SIG-M5 treated with dmso at 0.1 percent for 504 hours (cell line): ENCODE results near the gene CLOCK.

Source experiments
- DNase-seq: peaks from one replicate; lab custom pipeline; 2025; ENCODE audit not compliant: unreplicated experiment; lab: John Stamatoyannopoulos, UW

CLOCK gene

DNA sequence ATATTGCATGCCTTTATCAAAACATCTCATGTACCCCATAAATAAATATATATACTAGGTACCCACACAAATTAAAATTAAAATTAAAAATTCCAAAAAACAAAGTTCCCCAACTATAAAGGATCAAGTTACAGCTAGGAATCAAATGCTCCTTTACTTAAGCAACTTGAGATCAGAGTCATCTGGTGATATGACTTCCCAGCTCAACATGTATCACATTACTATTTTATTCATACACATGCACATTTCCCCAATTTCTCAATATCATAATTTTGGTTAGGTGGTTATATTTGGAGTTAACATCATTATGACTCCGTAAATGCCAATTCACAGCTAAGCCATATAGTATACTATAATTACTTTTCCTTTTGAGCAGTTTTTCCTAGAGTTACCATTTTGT is 60.9 kb downstream of the CLOCK start:
- DNase-seq: no peak

DNA sequence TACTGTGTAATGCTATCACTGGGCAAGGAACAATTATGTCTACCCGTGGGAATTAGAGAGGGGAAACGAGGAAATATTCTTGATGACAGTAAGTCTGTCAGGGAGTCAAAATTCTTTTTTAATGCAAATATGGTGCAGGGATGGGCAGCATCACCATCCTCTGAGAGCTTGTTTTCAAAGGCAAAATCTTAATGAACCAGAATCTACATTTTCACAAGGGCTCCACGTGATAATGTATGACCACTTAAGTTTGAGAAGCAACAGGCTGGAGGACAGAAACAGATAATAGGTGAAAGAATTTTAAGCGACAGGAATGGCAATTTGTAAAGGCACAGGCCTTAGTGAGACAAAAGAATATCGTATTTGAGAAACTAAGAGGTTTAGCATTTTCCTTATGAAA is 63.4 kb downstream of the CLOCK start:
- no peak for DNase-seq

DNA sequence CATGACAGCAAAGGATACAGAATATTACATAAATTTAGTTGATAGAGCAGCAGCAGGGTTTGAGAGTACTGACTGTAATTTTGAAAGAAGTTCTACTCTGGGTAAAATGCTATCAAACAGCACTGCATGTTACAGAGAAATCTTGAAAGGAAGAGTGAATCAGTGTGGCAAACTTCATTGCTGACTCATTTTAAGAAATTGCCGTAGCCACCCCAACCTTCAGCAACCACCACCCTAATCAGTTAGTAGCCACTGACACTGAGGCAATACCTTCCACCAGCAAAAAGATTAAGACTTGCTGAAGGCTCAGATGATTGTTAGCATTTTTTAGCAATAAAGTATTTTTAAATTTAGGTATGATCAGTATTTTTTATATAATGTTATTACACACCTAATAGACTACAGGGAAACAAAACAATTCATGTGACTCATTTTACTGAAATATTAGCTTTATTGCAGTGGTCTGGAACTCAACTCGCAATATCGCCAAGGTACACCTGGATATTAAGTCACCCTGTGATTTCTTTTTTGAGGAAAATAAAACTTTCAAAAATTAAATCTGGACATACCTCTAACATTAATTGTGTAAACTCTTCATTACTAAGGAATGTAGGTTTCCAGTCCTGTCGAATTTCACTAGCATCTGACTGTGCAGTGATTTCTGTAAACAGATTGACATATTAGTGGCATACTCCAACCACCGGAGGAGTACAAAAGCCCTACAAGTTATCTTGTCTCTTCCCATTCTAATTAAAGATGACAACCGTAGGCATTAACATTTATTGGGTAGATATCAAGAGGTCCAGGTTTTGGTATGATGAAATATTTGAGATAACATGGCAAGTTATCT is 71.1 kb downstream of the CLOCK start:
- no peak for DNase-seq

DNA sequence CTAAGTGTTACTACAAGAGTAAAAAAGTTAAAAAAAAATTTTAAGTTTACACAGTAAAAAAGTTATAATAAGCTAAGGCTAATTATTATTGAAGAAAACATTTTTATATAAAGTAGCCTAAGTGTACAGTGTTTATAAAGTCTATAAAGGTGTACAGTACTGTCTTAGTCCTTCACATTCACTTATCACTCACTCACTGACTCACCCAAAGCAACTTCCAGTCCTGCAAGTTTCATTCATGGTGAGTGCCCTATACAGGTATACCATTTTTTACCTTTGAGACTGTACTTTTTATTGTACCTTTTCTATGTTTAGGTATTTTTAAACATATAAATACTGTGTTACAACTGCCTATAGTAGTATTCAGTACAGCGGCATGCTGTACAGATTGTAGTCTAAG is 76.7 kb downstream of the CLOCK start:
- DNase-seq: no peak

DNA sequence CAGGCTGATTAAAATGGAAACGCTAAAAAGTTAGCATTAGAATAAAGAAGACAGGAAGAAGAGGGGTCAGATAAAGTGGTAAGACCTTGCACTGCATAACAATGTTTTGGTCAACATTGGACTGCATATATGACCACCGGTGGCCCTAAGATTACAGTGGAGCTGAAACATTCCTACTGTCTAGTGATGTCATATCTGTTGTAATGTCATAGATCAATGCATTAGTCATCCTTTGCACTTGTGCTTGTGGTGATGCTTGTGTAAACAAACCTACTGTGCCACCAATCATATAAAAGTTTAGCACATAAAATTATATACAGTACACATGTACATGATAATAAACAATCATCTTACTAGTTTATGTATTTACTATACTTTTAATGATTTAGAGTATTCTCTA is 78.0 kb downstream of the CLOCK start:
- DNase-seq: no peak

DNA sequence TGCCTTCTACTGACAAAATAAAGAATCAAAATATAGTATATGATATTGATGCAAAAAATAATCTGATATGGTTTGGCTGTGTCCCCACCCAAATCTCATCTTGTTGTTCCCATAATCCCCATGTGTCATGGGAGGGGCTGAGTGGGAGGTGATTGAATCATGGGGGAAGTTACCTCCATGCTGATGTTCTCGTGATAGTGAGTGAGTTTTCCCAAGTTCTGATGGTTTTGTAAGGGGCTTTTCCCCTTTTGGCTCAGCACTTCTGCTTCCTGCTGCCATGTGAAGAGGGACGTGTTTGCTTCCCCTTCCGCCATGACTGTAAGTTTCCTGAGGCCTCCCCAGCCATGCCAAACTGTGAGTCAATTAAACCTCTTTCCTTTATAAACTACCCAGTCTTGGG is 80.7 kb downstream of the CLOCK start:
- no peak for DNase-seq

DNA sequence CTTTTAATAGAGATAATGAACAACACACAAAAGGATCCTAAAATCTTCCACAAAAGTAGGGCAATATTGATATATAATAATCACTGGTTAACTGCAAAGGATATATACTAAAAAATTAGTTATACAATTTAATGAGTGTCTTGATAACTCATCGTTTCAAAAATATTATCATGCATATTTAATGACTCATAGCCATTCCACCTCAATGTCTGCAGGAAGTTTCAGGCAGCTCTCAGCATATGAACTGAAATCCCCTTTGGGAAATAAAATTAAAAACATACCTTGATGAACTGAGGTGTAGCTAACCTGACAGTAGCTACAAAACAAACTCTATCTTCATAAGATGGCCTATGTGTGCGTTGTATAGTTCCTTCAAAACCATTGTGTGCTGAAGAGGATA is 88.1 kb downstream of the CLOCK start:
- DNase-seq: no peak

DNA sequence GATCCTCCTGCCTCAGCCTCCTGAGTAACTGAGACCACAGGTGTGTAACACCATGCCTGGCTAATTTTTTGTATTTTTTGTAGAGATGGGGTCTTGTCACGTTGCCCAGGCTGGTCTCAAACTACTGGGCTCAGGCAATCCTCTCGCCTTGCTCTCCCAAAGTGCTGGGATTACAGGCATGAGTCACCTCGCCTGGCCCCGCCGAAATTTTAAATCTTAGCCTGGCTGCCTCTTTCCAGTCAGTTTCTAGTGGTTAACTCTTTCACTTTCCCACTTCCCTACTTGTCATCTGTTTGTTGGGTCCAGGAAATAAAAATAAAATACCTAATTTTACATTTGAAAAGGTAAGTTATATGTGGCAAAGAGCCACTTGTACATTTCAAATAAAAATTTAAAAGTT is 88.5 kb downstream of the CLOCK start:
- no peak for DNase-seq

DNA sequence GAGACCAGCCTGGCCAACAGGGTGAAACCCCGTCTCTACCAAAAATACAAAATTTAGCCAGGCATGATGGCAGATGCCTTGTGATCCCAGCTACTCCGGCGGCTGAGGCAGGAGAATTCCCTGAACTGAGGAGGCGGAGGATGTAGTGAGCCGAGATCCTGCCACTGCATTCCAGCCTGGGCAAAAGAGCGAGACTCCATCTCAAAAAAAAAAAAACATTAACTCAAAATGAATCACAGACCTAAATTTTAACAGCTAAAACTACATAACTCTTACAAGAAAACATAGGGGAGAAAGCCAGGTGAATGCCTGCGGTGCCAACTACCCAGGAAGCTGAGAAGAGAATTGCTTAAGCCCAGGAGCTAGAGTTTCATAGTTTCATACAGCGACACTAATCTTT is 96.1 kb downstream of the CLOCK start:
- no peak for DNase-seq

DNA sequence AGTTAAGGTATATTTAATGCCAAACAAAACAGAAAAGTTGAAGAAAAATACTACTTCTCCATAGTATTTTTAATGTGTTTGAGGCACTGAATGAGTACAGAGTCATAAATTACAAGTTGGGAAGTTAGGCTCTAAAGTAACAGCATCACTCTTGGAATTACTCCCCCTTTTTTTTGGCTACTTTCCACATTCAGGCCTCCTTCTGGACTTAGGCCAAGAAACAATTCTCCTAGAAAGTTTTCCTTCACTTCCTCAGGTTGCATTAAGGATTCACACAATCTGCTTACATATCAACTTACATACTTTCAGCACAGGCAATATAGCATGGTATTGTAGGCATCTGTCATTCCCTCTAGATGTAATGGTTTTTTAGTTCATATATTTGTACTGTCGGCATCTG is 98.9 kb downstream of the CLOCK start:
- DNase-seq: no peak

DNA sequence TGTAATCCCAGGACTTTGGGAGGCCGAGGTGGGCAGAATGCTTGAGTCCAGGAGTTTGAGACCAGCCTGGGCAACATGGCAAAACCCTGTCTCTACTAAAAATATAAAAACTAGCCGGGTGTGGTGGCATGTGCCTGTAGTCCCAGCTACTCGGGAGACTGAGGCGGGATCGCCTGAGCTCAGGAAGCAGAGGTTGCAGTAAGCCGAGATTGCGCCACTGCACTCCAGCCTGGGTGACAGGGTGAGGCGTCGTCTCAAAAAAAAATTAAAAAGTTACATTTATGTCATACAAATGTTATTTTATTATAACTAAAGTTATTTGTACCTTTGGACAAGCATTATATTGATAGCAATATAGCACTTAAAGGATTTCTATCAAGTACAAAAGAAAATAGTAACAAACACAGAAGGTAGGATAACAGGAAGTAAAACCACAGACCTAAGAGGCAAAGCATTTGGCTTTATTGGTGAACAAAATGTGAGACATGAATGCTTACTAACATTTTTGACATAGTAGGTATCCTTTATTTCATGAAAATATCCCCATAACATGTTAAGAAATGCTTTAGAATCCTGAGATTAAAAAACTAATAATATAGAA is 99.5 kb downstream of the CLOCK start:
- peak; percentile 14 for DNase-seq

DNA sequence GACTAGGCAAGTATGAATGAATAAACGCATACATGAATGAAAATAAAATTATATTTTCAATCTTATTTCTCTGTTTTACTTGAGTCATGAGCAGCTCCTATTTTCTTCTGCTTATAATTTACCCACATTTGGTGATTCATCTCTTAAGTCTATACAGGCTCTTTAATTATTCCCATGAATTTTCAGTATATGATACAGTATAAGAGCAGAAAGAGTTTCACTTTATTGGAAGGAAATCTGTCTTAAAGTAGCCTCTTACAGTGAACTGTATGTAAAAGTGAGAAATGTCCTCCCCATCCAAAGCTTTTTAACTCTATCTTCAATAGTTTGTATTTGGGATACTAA is 100.2 kb downstream of the CLOCK start:
- DNase-seq: no peak

DNA sequence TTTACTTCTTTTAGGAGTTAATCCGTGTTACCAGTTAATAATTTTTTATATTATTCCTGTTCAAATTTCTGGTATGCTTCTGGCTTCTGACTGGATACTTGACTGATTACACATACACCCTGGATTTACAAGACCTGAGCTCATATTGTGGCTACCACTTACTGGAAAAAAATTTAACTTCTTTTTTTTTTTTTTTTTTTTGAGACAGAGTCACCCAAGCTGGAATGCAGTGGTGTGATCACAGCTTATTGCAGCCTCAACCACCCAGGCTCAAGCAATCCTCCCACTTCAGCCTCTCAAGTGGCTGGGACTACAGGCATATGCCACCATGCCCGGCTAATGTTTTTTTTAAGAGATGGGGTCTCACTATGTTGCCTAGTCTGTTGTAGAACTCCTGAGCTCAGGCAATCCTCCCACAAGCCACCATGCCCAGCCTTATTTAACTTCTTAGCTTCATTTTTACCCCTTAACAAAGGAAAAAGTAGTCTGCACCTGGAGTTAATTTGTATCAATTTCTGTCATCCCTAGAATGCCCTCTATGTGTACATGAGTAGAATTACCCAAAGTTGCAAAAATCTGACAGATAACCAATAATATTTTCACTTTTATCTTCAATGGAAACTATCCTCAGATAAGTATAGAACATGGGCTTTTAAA is 100.7 kb downstream of the CLOCK start:
- DNase-seq: no peak

DNA sequence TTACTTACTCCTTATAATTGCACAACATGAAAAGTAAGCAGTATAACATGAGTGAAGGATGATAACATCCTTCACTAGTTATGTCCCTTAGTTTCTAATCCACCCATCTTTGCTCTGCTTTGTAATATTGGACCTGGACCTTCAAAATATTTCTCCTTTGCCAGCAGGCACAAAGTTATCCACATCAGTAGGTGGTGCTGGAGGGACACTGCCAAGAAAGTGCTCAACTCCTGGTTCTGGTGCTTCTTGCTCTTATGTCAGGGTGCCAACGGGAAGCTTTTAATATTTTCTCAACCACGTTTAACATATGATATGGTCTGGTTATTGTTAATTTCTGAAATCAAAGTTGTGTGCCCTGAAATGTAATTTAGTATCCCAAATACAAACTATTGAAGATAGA is 101.9 kb downstream of the CLOCK start:
- peak; percentile 14 for DNase-seq

DNA sequence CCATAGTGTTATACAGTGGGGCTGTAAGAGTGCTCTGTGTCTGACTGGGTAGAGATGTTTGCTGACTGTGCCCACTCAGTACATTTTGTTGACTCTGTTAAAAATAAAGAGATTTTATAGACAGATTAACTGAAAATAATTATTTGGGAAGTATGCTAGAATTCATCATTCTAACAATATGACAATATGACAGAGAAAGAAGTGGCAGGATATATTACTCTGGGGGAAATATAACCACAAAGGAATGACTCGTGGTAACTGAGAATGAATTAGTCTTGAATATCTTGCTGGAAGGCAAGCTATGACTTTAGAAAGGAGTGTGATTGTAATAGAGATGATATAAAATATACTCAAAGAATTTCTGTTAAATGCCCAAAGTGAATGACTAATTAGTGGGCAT is 104.2 kb downstream of the CLOCK start:
- DNase-seq: no peak

DNA sequence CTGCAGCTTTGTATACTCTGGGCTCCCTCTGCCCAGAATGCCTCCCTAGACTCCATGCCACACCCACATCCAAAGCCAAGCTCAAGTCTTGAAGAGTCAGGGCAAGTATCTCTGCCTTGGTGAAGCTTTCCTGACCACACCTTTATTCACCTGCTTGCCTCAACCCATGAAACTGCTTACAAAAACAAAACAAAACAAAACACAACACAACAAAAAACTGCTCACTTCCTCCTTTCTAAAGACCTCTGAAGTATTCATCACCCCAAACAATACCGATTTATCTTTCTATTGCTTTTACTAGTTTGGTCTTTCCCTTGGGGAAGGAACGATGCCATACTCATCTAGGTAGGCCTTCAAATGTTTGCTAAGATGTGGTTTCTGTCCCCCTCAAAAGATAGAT is 105.9 kb downstream of the CLOCK start:
- DNase-seq: no peak

DNA sequence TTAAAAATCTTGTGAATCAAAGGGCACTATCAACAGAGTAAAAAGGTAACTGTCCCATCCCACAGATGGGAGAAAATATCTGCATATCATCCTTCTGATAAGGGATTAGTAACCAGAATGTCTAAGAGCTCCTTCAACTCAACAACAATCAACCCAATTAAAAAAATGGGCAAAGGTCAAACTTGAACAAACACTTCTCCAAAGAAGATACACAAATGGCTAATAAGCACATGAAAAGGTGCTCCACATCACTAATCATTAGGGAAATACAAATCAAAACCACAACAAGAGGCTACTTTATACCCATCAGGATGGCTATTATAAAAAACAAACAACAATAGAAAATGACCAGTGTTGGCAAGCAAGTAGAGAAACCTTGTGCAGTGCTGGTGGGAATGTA is 107.7 kb downstream of the CLOCK start:
- DNase-seq: no peak

DNA sequence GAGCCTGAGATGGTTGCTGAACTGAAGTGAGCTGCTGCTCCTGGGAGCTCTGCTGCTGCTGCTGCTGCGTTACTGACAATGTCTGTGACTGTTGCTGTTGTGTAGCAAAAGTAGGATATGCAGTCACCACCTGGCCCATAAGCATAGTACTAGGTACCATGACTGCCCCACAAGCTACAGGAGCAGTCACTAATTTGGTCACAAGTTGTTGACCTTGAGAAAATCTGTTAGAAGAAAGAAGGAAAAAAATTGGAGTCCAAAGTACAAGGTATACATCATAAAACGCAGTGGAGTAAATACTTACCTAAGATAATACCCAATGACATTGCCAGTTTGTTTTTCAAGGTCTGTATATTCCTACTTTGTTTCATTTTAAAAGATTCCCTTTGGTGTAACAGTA is 108.4 kb downstream of the CLOCK start:
- DNase-seq: no peak

DNA sequence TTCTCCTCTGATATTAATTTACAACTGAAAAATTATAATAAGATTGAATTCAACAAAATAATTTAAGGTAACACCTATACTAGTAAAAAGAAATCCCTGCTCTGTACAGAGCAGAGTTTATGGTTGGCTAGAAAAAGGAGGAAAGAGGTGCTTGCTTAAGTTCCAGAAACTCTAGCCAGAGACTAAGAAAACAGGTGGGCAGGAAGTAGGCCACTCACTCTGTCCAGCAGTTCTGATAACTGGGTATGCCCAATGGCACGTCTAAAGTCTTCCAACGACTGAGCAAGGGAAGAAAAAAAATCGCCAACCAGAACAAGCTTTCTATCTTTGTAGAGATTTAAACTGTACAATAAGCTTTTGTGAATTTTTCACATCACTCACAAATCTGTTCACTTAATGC is 108.9 kb downstream of the CLOCK start:
- DNase-seq: no peak

DNA sequence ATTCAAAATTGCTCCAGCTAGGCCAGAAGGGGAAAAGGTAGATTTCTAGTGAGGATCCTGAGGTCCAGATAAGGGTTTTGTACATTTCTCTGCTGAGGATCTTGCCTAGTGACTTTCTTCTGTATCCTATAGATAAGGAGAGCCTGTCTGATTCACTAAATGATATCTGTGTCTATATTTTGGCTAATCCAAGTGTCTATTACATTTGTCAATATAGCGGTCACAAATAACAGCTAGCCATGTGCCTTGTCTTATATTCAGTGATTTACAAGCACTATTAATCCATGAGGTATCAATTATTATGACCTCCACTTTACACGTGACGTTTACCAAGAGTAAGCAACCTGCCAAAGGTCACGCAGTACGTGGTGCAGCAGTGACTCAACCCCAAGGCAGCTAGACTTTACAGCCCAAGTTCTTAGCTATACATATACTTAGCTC is 109.3 kb downstream of the CLOCK start:
- no peak for DNase-seq

DNA sequence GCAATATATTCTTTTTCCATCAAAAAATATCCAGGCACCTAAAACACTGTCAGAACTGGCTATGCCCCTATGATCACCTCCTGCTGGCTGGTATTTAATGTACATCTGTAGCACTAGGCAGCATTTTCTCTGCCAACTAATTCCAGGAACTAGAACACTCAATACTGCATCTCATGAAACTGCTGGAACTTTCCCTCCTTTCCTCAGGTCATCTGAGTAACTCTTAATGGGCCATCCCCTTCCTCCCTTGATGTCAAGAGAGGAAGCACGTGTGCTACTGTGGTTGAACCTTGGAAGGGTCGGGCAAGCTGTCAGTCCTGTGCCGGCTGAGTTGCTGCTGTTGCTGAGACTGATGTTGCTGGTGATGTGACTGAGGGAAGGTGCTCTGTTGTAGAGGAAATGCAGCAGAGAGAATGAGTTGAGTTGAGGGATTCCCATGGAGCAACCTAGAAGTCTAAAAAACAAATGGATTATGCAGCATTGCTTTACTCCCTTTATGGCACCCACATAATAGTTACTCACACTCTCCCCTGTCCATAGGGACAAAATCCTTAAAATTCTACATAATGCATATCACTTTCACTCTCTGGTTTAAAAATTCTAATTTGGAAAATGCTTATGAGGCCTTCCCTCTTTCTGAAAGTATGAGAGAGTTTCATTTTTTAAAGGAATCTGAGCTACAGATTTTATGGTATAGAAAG is 111.4 kb downstream of the CLOCK start:
- DNase-seq: peak; percentile 3
